GM18519 (cell line): ENCODE measurements around the gene FZD2.
"Not testable (repeated sequence)": the region's sequence is repeated elsewhere in the genome, so short reads cannot be mapped to it uniquely, and the experiment has no call there.

ENCODE experiments used
- ATAC-seq: cut with Tn5 transposase; IDR thresholded peaks from one replicate; pipeline ENCODE4 v1.9.1; 2021; ENCODE audit warnings: mild to moderate bottlenecking, moderate library complexity; ENCODE audit not compliant: unreplicated experiment, low FRiP score

Gene FZD2

GRCh38 chr17:44546671-44547606 lies 10.3 kb upstream of the FZD2 start:
- ATAC-seq = no peak

GRCh38 chr17:44547625-44548267 lies 9.5 kb upstream of the FZD2 start:
- ATAC-seq = no peak

- no peak for ATAC-seq
Measured at GRCh38 chr17:44548376-44549230, 8.7 kb upstream of the FZD2 start.

- no peak for ATAC-seq
Measured at GRCh38 chr17:44549686-44550085, 7.6 kb upstream of the FZD2 start.

DNA sequence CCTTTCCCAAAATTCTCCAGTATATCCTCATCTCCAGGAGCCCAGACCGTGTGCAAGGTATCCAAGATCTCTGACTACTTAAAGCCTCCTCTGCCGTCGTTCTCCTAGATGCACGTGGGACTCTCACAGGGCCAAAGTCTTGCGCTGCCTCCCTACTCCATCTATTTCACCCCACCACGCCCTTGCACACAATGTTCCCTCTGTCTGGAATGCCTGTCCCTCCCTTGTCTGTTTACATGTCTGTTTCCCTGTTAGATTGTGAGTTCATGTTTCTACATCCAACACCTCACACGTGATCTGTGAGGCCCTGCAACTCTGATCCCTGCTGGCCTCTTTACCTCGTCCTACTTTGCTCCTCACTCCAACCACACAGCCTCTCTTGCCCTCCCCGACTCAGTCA lies 4.9 kb upstream of the FZD2 start:
- no peak for ATAC-seq

- ATAC-seq = no peak
Measured at GRCh38 chr17:44555099-44555498, 2.2 kb upstream of the FZD2 start.

DNA sequence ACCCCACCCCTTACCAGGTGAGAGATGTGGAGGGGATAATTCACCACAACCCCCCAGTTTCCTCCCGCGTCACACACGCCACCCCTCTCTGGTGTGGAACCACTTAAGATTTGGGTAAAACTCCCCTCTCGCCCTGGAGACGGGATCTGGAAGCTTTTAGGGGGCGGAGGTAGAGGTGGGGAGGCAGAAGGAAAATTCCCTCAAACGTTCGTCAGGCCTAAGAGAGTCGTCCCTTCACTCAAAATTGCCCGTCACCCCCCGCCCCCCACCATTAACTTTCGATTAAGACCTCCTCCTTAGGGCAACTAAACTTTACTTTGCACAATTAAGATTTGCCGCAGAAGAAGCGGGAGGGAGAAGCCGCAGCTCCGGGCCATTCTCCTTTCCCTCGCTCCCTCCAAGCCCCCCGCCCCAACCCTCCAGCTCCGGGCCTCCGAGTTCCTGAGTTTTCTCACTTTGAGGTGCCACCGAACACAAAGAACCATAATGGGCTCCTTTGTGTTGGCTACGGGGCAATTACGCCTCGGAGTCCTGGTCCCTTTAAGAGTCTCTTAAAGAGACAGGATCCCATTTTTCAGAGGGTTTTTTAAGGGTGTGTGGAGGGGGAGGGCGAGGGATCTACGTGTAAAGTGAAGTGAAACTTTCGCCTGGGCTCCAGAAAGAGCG lies 985 bp upstream of the FZD2 start:
- ATAC-seq = no peak

- ATAC-seq = no peak
Measured at GRCh38 chr17:44557651-44558285, 484 bp downstream of the FZD2 start.

DNA sequence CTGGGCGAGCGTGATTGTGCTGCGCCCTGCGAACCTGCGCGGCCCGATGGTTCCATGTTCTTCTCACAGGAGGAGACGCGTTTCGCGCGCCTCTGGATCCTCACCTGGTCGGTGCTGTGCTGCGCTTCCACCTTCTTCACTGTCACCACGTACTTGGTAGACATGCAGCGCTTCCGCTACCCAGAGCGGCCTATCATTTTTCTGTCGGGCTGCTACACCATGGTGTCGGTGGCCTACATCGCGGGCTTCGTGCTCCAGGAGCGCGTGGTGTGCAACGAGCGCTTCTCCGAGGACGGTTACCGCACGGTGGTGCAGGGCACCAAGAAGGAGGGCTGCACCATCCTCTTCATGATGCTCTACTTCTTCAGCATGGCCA lies 1.0 kb downstream of the FZD2 start:
- no peak for ATAC-seq

DNA sequence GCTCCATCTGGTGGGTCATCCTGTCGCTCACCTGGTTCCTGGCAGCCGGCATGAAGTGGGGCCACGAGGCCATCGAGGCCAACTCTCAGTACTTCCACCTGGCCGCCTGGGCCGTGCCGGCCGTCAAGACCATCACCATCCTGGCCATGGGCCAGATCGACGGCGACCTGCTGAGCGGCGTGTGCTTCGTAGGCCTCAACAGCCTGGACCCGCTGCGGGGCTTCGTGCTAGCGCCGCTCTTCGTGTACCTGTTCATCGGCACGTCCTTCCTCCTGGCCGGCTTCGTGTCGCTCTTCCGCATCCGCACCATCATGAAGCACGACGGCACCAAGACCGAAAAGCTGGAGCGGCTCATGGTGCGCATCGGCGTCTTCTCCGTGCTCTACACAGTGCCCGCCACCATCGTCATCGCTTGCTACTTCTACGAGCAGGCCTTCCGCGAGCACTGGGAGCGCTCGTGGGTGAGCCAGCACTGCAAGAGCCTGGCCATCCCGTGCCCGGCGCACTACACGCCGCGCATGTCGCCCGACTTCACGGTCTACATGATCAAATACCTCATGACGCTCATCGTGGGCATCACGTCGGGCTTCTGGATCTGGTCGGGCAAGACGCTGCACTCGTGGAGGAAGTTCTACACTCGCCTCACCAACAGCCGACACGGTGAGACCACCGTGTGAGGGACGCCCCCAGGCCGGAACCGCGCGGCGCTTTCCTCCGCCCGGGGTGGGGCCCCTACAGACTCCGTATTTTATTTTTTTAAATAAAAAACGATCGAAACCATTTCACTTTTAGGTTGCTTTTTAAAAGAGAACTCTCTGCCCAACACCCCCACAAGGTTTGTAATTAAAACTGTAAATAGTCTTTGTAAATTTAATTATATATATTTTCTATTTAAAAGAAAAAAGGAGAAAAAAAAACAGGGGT lies 1.7 kb downstream of the FZD2 start:
- ATAC-seq = no peak

DNA sequence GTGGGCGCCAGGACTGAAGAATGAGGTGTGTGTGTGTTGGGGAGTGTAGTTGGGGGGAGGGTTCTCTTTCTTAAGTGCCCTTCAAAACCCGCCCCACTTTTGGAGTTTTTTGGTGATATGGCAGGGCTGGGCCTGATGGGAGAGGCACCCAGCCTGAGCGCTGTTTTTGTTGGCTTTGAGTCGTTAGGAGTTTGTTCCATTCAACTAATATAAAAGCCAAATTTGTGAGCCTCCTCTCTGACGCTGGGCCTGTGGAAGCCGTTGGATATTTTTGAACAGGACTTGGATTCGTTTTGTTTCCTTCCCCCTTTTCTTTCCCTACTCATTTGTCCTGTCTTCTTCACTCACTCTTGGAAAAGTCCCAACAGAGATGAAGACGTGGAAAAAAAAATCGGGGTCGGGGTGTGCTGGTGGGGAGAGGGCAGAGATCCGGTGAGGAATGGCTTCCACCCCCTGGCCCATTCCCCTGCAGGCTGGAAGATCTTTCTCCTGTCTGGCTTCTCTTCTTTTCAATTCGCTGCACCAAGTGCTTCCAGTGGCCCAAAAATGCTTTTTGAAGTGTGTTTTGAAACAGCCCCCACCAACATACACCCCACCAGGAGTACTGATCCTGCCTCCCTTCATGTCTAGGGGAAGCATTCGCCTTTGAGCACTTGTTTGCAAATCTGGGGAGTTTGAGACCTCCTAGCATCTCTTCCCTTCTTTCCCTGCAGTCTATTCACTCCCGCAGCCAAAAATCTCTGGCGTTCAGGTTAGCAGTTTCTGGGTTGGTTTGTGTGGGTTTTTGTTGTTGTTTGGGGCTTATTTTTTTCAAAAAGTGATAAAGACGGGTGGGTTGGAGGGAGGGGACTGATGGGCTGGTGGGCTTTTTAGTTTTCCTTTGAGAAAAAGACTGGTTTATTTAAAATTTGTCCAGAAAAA lies 2.6 kb downstream of the FZD2 start:
- no peak for ATAC-seq

- ATAC-seq = no peak
Measured at GRCh38 chr17:44561237-44561623, 3.9 kb downstream of the FZD2 start.

DNA sequence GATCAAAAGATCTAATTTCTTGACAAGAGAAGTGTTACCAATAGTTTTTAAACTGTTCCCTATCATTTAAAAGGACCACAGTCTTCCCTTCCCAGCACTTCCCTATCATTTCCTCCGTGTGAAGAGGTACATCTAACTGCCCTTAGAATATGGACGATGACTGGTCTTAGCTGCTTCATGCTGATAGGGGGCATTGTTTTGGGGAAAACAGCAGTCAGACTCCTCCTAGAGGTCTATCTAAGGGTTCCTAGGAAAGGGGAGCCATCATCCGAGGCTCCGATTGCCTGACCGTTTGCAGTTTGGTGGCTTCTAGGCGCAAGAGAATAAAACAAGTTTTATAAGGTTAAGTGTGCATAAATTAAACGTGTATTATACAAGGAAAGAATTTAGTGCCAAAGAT lies 7.1 kb downstream of the FZD2 start:
- no peak for ATAC-seq

- ATAC-seq = no peak
Measured at GRCh38 chr17:44565866-44566443, 8.7 kb downstream of the FZD2 start.

DNA sequence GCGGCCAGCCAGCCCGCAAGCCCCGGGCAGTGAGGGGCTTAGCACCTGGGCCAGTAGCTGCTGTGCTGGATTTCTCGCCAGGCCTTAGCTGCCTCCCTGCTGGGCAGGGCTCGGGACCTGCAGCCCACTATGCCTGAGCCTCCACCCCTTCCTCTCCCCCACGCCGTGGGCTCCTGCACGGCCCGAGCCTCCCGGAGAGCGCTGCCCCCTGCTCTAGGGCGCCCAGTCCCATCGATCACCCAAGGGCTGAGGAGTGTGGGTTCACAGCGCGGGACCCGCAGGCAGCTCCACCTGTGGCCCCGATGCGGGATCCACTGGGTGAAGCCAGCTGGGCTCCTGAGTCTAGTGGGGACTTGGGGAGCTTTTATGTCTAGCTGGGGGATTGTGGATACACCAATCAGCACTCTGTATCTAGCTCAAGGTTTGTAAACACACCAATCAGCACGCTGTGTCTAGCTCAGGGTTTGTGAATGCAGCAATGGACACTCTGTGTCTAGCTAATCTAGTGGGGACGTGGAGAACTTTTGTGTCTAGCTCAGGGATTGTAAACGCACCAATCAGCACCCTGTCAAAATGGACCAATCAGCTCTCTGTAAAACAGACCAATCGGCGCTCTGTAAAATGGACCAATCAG lies 11.1 kb downstream of the FZD2 start:
- ATAC-seq = not testable (repeated sequence)

GRCh38 chr17:44568945-44569858 lies 11.9 kb downstream of the FZD2 start:
- ATAC-seq = no peak
